Skeletal muscle tissue (tissue), 4 donors: ENCODE data around the gene F8. TPM values are rescaled to one million over a fixed set of nuclear protein-coding genes. Genes with fewer than 3 reads are reported as not detected.
"Not testable (repeated sequence)": the region's sequence is repeated elsewhere in the genome, so short reads cannot be mapped to it uniquely, and the experiment has no call there.

Source experiments
- H3K27ac ChIP-seq: one replicate; pipeline ENCODE4 v1.7.0; 2013; ENCODE audit warnings: mild to moderate bottlenecking, low read depth, low read length, inconsistent platforms
- H3K27me3 ChIP-seq, 3 donors: one replicate each; pipeline ENCODE4 v1.7.0; 2013; ENCODE audit warnings: low read length in 3 of 3; ENCODE audit not compliant: control insufficient read depth in 3 of 3, insufficient read depth in 3 of 3
- H3K36me3 ChIP-seq, 3 donors: one replicate each; pipeline ENCODE4 v1.7.0; 2013; ENCODE audit warnings: low read length in 3 of 3; ENCODE audit not compliant: control insufficient read depth in 3 of 3, insufficient read depth in 3 of 3
- H3K4me1 ChIP-seq, 3 donors: one replicate each; pipeline ENCODE4 v1.7.0; 2013; ENCODE audit warnings: low read length in 3 of 3, mild to moderate bottlenecking in 3 of 3; ENCODE audit not compliant: control insufficient read depth in 3 of 3, insufficient read depth in 3 of 3
- H3K4me3 ChIP-seq, 3 donors: one replicate each; pipeline ENCODE4 v1.7.0; 2013; ENCODE audit warnings: low read length in 3 of 3
- H3K9ac ChIP-seq, 3 donors: one replicate each; pipeline ENCODE4 v1.7.0; 2013; ENCODE audit warnings: low read length in 3 of 3, mild to moderate bottlenecking in 3 of 3, moderate library complexity in 2 of 3, low read depth in 1 of 3
- H3K9me3 ChIP-seq, 3 donors: one replicate each; pipeline ENCODE4 v1.7.0; 2013; ENCODE audit warnings: low read length in 3 of 3; ENCODE audit not compliant: control insufficient read depth in 3 of 3
- total RNA-seq: library from RNA; depleted of rRNA; stranded (reverse); fragments of >200 nt; gene quantifications from one replicate; pipeline ENCODE4 v1.2.3, GENCODE V29; 2014
- donor health status: Osteomylitis.

Gene F8
- total RNA-seq, 1 donor from 2014 or later: 4.2 TPM

DNA sequence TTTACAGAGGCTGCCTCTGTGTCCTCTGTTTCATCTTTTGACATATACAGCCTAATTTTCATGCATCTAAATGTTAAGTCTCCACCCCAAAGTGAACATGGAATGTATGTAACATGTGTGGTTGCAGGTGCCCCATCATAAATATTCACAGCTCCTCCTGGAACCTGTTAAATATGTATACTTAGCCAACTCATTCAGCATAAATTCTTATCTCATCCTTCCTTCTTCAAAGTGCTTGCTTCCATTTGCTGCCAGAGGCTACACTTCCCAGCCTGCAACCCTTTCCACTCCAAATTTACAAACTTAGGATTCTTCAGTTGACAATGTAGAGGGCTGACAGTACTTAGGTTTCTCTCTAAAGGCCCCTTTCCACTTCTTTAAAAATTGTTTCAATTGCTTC, 60.6 kb downstream of the F8 start:
- no peak overlapping the region for H3K27ac ChIP-seq
- no peaks in the 10 kb centered on the region for H3K36me3 ChIP-seq
- H3K9me3 ChIP-seq: no peaks in the 10 kb centered on the region
- H3K27me3 ChIP-seq: no peaks in the 10 kb centered on the region
- no peaks in the 10 kb centered on the region for H3K4me1 ChIP-seq
- no peak overlapping the region for H3K9ac ChIP-seq
- no peak overlapping the region for H3K4me3 ChIP-seq

DNA sequence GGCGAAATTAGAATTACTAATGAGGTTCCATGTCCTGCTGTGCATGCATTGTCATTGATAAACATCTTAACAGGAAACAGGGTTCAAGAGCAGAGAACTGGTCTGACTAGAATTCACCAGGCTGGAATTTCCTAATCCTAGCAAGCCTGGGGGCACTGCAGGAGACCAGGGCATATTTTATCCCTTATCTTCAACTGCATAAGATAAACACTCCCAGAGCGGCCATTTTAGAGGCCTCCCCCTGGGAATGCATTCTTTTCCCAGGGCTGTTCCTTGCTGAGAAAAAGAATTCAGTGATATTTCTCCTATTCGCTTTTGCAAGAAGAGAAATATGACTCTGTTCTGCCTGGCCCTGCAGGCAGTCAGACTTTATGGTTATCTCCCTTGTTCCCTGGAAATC, 66.7 kb downstream of the F8 start:
- not testable (repeated sequence) for H3K4me1 ChIP-seq, H3K9ac ChIP-seq, H3K9me3 ChIP-seq, H3K4me3 ChIP-seq, H3K27ac ChIP-seq, H3K36me3 ChIP-seq, H3K27me3 ChIP-seq

DNA sequence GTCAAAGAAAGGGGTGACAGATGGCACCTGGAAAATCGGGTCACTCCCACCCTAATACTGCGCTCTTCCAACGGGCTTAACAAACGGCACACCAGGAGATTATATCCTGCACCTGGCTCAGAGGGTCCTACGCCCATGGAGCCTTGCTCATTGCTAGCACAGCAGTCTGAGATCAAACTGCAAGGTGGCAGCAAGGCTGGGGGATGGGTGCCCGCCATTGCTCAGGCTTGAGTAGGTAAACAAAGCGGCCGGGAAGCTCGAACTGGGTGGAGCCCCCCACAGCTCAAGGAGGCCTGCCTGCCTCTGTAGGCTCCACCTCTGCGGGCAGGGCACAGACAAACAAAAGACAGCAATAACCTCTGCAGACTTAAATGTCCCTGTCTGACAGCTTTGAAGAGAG, 83.3 kb downstream of the F8 start:
- not testable (repeated sequence) for H3K27me3 ChIP-seq, H3K27ac ChIP-seq, H3K4me1 ChIP-seq, H3K4me3 ChIP-seq, H3K9ac ChIP-seq, H3K9me3 ChIP-seq, H3K36me3 ChIP-seq

DNA sequence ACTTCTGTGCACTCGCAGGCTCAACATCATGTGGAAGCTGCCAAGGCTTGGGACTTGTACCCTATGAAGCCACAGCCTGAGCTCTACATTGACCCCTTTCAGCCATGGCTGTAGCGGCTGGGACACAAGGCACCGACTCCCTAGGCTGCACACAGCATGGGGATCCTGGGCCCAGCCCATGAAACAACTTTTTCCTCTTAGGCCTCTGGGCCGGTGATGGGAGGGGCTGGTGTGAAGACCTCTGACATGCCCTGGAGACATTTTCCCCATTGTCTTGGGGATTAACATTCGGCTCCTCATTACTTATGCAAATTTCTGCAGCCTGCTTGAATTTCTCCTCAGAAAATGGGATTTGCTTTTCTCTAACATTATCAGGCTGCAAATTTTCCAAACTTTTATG, 97.8 kb downstream of the F8 start:
- not testable (repeated sequence) for H3K4me3 ChIP-seq, H3K4me1 ChIP-seq, H3K27me3 ChIP-seq, H3K9ac ChIP-seq, H3K36me3 ChIP-seq, H3K9me3 ChIP-seq, H3K27ac ChIP-seq

DNA sequence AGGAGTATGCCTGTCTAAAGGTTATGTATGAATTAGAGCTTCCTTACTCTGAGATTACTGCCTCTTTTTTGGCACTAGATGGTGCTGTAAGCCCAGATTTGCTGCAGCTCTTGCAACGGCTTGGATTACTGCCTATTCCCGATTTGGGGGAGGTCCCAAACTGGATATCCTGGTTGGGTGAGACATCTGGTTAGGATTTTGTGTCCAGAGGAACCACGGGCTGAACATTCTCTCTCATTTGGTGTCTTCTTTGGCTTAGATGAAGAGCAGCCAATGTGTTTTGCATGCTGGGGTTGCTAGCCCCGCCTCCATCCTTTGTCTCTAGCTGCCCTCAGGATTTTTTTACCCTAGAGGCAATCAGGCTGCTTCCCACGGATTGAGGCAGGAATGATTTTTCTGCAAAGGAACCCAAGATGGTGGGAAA, 104.5 kb downstream of the F8 start:
- no peaks in the 10 kb centered on the region for H3K36me3 ChIP-seq
- peak overlapping the region; percentile 24 to 37 (median 30) for H3K4me3 ChIP-seq
- H3K27ac ChIP-seq: no peak overlapping the region
- H3K27me3 ChIP-seq: no peaks in the 10 kb centered on the region
- no peaks in the 10 kb centered on the region for H3K4me1 ChIP-seq
- no peak overlapping the region for H3K9ac ChIP-seq
- H3K9me3 ChIP-seq: no peaks in the 10 kb centered on the region

DNA sequence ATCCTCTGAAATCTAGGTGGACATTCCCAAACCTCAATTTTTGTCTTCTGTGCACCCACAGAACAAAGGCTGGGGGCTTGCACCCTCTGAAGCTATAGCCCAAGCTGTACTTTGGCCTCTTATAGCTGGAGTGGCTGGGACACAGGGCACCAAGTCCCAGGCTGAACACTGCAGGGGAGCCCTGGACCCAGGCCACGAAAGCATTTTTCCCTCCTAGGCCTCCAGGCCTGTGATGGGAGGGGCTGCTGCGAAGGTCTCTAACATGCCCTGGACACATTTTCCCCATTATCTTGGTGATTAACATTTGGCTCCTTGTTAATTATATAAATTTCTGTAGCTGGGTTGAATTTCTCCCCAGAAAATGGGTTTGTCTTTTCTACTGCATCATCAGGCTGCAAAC, 108.5 kb downstream of the F8 start:
- Histone ChIP-seq H3K9ac (no peak overlapping the region), H3K9me3 (no peaks in the 10 kb centered on the region), H3K4me1 (no peaks in the 10 kb centered on the region), H3K27ac (no peak overlapping the region), H3K27me3 (no peaks in the 10 kb centered on the region), H3K36me3 (no peaks in the 10 kb centered on the region), H3K4me3 (no peak overlapping the region)

GRCh38 chrX:154910528-154910927, 112.0 kb downstream of the F8 start:
- not testable (repeated sequence) for H3K27me3 ChIP-seq, H3K4me1 ChIP-seq, H3K27ac ChIP-seq, H3K9ac ChIP-seq, H3K36me3 ChIP-seq, H3K4me3 ChIP-seq, H3K9me3 ChIP-seq

- not testable (repeated sequence) for H3K36me3 ChIP-seq, H3K27ac ChIP-seq, H3K4me3 ChIP-seq, H3K9me3 ChIP-seq, H3K27me3 ChIP-seq, H3K4me1 ChIP-seq, H3K9ac ChIP-seq
Observed at GRCh38 chrX:154910048-154910447, 112.5 kb downstream of the F8 start.

- H3K36me3 ChIP-seq: no peaks in the 10 kb centered on the region
- H3K9me3 ChIP-seq: no peaks in the 10 kb centered on the region
- H3K4me3 ChIP-seq: no peak overlapping the region
- no peak overlapping the region for H3K27ac ChIP-seq
- no peak overlapping the region for H3K9ac ChIP-seq
- no peaks in the 10 kb centered on the region for H3K4me1 ChIP-seq
- H3K27me3 ChIP-seq: no peaks in the 10 kb centered on the region
Observed at GRCh38 chrX:154908821-154909220, 113.7 kb downstream of the F8 start.

DNA sequence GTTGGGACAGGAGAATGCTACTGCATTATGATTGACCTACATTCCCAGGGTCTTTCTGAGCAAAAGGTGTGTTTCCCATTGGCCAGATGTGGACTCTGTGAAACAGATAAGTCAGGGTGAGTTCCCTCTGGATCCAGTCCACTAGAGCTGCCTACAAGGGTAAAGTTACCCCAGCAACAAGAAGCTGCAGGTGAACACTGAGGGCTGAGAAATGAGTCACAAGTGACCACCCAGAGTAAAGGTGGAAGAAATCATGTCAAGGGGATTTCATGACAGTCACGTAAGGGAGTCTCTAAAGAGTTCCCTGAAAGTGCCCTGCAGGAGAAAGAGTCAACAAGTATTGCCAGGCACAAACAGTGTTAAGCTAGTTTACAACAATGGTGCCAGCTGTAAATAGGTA, 120.1 kb downstream of the F8 start:
- Histone ChIP-seq H3K36me3 (no peaks in the 10 kb centered on the region), H3K4me1 (no peaks in the 10 kb centered on the region), H3K9me3 (no peaks in the 10 kb centered on the region), H3K9ac (no peak overlapping the region), H3K27ac (no peak overlapping the region), H3K27me3 (no peaks in the 10 kb centered on the region), H3K4me3 (no peak overlapping the region)

DNA sequence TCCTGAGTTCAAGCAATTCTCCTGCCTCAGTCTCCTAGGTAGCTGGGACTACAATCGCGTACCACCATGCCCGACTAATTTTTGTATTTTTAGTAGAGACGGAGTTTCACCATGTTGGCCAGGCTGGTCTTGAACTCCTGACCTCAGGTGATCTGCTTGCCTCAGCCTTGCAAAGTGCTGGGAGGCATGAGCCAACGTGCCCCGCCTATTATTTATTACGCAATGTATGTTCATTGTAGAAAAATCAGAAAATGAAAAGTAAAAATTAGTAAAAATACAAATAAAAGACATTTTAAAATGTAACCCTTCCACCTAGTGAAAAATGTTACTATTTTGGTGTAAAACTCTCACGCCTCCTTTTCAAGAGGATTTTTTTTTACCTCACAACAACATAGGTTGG, 122.2 kb downstream of the F8 start:
- Histone ChIP-seq H3K4me1 (no peaks in the 10 kb centered on the region), H3K4me3 (no peak overlapping the region), H3K36me3 (no peaks in the 10 kb centered on the region), H3K27me3 (no peaks in the 10 kb centered on the region), H3K27ac (no peak overlapping the region), H3K9ac (no peak overlapping the region), H3K9me3 (no peaks in the 10 kb centered on the region)
